Activated CD4-positive, alpha-beta T cell treated with anti-CD3 and anti-CD28 coated beads, Interleukin-2, amount 50 U/mL, for 16 hours (primary cell): ENCODE measurements around the gene BCR.
"Not testable (repeated sequence)": the region's sequence is repeated elsewhere in the genome, so short reads cannot be mapped to it uniquely, and the experiment has no call there.

Source experiments
- DNase-seq: peaks from one replicate; pipeline ENCODE4 v3.0.0-alpha.2; 2020

BCR gene

GRCh38 chr22:23291806-23292452 lies 111.6 kb downstream of the BCR start:
- DNase-seq, result no peak

- no peak for DNase-seq
Observed at GRCh38 chr22:23292453-23293350, 112.4 kb downstream of the BCR start.

GRCh38 chr22:23293720-23294119 lies 113.4 kb downstream of the BCR start:
- no peak for DNase-seq

DNA sequence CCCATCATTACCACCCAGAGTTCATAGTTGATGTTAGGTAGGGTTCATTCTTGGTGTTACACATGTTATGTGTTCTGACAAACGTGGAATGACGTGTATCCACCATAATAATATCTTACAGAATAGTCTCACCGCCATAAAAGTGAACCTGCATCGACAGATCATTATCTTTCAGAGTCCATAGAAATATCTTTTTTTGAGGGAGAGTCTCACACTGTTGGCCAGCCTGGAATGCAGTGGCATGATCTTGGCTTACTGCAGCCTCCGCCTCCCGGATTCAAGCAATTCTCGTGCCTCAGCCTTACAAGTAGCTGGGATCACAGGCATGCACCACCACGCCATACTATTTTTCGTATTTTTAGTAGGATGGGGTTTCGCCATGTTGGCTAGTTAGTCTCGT lies 113.9 kb downstream of the BCR start:
- no peak for DNase-seq

DNA sequence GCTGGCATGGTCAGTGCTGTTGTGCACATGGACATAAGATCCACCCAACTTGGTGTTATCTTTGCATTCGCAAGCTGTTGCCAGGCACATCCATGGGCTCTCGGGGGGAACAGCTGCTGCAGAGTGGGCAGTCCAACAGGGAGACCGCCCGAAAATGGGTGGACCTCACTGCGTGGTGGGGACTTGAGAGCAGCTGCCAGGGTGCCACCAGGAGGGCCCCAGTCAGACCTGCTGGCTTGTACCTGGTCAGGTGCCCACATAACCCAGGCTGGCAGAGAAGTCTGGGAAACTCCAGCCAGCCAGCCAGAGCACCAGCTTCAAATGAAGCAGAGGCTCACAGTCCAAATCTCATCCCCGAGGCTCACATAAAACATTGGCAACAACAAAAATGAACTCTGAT lies 120.2 kb downstream of the BCR start:
- DNase-seq, result no peak

- DNase-seq, result no peak
Observed at GRCh38 chr22:23301591-23301990, 121.3 kb downstream of the BCR start.

DNA sequence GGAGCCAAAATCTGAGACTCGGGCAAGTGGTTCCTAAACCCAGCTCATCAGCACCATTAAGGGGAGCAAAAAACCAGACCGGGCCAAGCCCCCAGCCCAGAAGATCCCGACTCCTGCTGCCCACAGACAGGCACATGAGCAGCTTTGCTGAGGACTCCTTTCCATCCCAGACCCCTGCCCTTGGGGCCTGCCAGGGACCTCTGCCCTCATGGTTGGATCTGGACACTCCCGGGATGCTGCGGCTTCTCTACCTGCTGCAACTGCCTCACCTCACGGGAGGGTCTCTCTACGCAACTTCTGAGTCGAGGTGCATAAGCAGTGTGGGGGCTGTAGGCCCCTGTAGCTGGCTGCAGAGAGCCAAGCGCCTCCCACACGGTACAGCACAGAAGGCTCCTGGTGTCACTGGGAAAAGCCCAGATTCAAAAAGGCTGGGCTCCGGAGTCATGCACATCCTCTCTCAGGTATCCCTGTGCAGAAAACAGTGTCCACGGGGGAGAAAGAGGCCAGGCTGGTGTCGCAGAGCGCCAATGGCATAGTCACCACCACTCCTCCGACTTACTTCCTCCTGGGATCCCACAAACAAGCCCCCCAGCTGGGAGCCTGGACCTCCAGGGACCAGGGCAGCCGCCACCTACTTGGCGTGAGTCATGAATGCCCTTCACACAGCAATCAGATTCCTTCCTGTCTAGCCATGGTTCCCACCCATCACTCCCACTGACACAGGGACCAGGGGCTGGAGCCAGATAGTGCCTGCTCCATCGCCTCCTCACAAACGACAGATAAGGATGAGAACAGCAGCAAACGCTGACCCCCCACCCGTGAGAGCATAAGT lies 122.1 kb downstream of the BCR start:
- no peak for DNase-seq

GRCh38 chr22:23305321-23305910 lies 125.1 kb downstream of the BCR start:
- no peak for DNase-seq

- DNase-seq, result no peak
Observed at GRCh38 chr22:23305922-23306374, 125.6 kb downstream of the BCR start.

- no peak for DNase-seq
Observed at GRCh38 chr22:23306438-23306921, 126.2 kb downstream of the BCR start.

GRCh38 chr22:23306926-23307325 lies 126.6 kb downstream of the BCR start:
- DNase-seq, result no peak

DNA sequence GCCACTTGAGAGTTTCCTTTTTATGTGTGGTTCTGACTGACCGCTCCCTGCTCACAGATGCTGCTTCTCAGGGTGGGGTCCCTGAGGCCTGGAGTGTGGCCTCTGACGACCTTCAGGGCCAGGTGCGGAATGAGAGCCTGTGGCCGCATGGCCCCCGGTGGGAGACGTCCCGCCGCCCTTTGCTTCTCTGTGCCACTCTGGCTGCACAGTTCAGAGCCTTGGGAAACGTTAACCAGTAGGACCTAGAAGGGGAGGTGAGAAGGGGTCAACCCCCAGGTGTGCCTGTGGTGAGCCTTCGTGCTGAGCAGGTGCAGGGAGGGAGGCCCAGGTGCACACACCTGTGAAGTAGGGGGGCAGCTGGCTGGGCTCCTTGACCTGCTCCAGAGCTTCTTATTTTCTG lies 127.2 kb downstream of the BCR start:
- not testable (repeated sequence) for DNase-seq

DNA sequence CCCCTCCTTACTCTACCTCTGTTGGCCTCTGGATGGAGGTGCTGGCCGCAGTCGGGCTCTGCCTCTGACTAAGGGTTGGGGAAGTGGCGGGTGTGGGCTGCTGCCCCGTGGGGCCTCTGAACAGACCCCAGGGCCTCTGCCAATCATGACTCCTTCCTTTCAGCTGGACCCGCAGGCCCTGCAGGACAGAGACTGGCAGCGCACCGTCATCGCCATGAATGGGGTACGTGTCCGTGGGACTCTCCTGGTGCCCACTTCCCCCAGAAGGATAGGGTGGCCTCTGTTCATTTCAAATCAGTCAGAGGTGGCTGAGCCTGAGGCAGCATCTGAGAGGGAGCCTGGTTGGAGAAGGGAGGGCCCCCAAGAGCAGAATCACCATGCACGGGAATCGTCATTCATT lies 129.0 kb downstream of the BCR start:
- DNase-seq, result not testable (repeated sequence)

- DNase-seq, result not testable (repeated sequence)
Observed at GRCh38 chr22:23310443-23311097, 130.3 kb downstream of the BCR start.

DNA sequence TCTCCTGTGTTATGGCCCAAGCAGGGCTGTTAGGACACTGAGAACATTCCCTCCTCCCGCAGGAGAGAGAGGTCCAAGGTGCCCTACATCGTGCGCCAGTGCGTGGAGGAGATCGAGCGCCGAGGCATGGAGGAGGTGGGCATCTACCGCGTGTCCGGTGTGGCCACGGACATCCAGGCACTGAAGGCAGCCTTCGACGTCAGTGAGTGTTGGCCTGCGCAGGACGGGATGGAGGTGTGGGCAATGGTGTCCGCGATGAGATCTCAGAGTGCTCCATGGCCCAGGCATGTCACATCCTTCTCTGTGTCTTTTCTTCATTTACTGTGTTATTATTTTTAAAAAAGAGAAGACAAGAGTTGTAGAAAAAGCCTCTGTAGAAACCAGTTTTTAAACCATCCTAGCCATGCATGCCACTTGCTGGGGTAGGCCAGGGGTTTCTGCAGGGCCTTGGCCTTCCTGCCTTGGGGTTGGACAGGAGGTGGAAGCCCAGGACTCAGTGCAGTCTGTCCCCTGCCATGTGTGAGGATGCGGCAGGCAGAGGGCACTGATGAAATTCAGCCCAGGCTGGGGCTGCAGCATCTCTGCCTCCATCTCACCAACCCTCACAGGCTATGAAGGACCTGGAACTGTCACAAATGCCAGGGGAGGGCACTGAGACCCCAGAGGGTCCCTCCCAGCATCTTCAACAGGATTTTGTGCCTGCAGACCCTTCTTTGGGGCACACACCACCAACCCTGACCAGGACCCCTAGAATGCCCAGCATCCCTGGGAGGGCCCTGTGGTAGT lies 131.5 kb downstream of the BCR start:
- not testable (repeated sequence) for DNase-seq

DNA sequence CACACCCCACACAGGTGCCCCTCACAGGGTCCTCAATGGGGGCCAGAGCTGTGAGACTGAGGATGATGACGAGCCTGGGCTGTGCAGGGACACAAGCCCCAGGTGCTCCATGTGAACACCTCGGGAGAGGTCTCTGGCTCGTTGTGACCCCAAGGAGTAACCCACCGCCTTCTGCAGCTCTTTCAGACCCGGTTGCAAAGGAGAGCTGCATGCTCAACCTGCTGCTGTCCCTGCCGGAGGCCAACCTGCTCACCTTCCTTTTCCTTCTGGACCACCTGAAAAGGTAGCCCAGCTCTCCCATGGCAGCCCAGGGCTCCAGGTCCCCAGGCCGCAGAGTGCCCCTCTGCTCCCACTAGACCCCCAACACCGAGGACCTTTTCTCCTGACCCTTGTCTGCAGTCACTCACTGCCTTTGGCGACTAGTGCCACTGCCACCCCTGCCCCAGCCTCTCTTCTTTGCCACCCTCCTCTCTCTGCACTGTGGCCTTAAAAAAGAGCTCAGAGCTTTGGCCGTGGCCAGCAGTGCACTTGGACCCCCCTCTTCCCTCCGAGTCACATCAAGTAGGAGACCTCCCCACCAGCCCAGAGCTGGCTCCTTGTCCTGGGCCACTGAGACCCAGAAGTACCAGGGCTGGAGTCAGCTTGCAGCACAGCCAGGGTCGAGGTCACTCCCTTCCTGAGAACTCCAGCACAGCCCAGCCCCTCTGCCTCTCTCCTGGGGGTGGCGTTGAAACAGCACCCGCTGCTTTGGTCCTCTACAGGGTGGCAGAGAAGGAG lies 133.7 kb downstream of the BCR start:
- DNase-seq, result no peak

GRCh38 chr22:23315341-23315917 lies 135.1 kb downstream of the BCR start:
- DNase-seq, result peak; percentile 60

DNA sequence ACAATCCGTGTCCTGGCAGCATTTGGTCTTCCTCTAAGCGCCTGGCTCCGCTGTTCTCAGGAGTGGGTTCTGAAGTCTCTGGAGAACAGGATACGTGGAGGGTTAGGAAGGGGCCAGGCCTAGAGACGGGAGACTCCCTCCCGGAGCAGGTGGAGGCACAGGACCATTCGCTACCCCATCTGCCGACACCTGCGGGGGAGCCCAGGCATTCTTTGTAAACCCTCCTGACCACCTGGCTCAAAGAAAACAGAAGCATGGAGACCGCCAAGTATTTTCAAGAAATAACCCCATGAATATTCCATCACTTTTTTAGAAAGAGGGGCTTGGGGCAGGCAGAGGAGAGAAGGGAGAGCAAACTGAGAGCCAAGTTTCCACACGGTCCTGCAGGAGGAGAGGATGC lies 136.3 kb downstream of the BCR start:
- DNase-seq, result not testable (repeated sequence)

GRCh38 chr22:23318316-23318715 lies 138.0 kb downstream of the BCR start:
- not testable (repeated sequence) for DNase-seq

- not testable (repeated sequence) for DNase-seq
Observed at GRCh38 chr22:23322497-23323080, 142.3 kb downstream of the BCR start.
